Lung (tissue), 12 donors: ENCODE data around the gene KRTAP10-1. TPM values are rescaled to one million over a fixed set of nuclear protein-coding genes. Genes with fewer than 3 reads are reported as not detected.

Source experiments
- ATAC-seq: fragments of 200-7000 bp; cut with Tn5 transposase; one replicate; pipeline ENCODE4 v1.9.1; 2020; ENCODE audit warnings: moderate number of reproducible peaks; ENCODE audit not compliant: insufficient read depth, low FRiP score
- DNase-seq, 3 donors: peaks; one replicate each; pipeline ENCODE4 v3.0.0-alpha.2; 2013 to 2017
- H3K27ac ChIP-seq, 2 donors: one replicate each; pipeline ENCODE4 v1.5.1; 2013; ENCODE audit warnings: mild to moderate bottlenecking in 2 of 2, moderate library complexity in 2 of 2, control low read depth in 1 of 2, inconsistent platforms in 1 of 2, low read depth in 1 of 2, low read length in 1 of 2
- H3K27me3 ChIP-seq, 3 donors: one replicate each; pipeline ENCODE4 v1.5.1; 2013; ENCODE audit warnings: low read length in 2 of 3; ENCODE audit not compliant: control insufficient read depth in 3 of 3, insufficient read depth in 3 of 3
- H3K36me3 ChIP-seq, 4 donors: one replicate each; pipeline ENCODE4 v1.5.1; 2013; ENCODE audit warnings: low read length in 4 of 4, mild to moderate bottlenecking in 1 of 4, moderate library complexity in 1 of 4; ENCODE audit not compliant: control insufficient read depth in 4 of 4, insufficient read depth in 4 of 4
- H3K4me1 ChIP-seq, 5 donors: one replicate each; pipeline ENCODE4 v1.5.1; 2013; ENCODE audit warnings: low read length in 5 of 5, mild to moderate bottlenecking in 2 of 5, moderate library complexity in 1 of 5; ENCODE audit not compliant: control insufficient read depth in 5 of 5, insufficient read depth in 5 of 5
- H3K4me3 ChIP-seq: one replicate; pipeline ENCODE4 v1.5.1; 2013; ENCODE audit warnings: mild to moderate bottlenecking, control low read depth, moderate library complexity
- H3K9ac ChIP-seq, 2 donors: one replicate each; pipeline ENCODE4 v1.5.1; 2013; ENCODE audit warnings: low read length in 2 of 2, control low read depth in 1 of 2; ENCODE audit not compliant: insufficient read depth in 1 of 2
- H3K9me3 ChIP-seq, 4 donors: one replicate each; pipeline ENCODE4 v1.5.1; 2013; ENCODE audit warnings: low read length in 3 of 4, mild to moderate bottlenecking in 1 of 4, moderate library complexity in 1 of 4; ENCODE audit not compliant: control insufficient read depth in 4 of 4, insufficient read depth in 3 of 4
- WGBS, 2 donors: extraction: QIAGEN DNeasy Blood & Tissue Kit; methylation state at CpG; one replicate each; pipeline ENCODE4 v1.1.7; 2013; 5-methylcytosine and 5-hydroxymethylcytosine counted together
- polyA plus RNA-seq, 2 donors: library from polyadenylated mRNA; stranded (reverse); fragments of 200-250 nt; gene quantifications; one replicate each; pipeline ENCODE4 v1.2.1, GENCODE V29; 2013
- total RNA-seq, 2 donors: library from RNA; depleted of rRNA in 1 of 2; stranded (reverse); fragments of >200 nt in 1 of 2; gene quantifications; one replicate each; pipeline ENCODE4 v1.2.1, GENCODE V29; 2014 to 2021
- TF ChIP-seq, protein P1 (sequence below): IDR thresholded peaks from 2 replicates; pipeline ENCODE4 v1.5.1; 2012; ENCODE audit warnings: mild to moderate bottlenecking; ENCODE audit errors: control extremely low read depth, extremely low read depth
- donor health status: control.
- donor health status: control.
- donor health status: Bipolar disorder and iron deficiency.
- donor health status: healthy.
- donor health status: DM: yes; HTN: yes; CAD: no.

KRTAP10-1 gene
- total and polyA plus RNA-seq, 4 donors = not detected

DNA sequence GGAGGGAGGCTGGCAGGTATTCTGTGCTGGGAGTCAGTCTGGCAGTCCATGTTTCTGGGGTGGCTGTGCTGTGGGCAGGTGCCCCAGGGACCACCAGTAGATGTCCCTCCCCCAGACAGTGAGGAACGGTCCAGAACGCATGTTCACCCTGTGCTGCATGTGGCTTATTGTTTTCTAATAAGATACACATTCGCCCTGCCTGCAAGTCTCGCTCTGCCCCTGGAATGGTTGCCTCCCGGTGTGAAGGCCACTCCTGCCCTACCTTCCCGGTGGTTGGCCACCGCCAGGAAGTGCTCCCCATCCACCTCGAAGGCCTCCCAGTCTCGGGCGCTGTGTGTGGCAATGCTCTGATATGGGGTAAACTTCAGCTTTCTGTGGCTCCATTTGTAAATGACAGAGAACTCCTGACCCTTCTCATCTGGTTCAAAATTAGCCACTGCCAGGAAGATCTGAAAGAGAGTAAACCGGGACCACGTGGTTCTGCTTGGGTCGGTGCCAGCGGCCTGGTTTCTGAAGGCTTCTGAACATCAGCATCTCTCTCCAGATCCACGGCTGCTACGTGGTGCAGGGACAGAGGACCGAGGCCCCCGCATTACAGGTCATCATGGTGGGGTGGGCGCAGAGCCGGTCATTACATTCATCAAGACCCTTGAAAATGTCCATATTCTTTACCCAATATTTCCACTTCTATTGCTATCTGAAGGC is 14.5 kb downstream of the KRTAP10-1 start:
- TF ChIP-seq, protein P1, sequence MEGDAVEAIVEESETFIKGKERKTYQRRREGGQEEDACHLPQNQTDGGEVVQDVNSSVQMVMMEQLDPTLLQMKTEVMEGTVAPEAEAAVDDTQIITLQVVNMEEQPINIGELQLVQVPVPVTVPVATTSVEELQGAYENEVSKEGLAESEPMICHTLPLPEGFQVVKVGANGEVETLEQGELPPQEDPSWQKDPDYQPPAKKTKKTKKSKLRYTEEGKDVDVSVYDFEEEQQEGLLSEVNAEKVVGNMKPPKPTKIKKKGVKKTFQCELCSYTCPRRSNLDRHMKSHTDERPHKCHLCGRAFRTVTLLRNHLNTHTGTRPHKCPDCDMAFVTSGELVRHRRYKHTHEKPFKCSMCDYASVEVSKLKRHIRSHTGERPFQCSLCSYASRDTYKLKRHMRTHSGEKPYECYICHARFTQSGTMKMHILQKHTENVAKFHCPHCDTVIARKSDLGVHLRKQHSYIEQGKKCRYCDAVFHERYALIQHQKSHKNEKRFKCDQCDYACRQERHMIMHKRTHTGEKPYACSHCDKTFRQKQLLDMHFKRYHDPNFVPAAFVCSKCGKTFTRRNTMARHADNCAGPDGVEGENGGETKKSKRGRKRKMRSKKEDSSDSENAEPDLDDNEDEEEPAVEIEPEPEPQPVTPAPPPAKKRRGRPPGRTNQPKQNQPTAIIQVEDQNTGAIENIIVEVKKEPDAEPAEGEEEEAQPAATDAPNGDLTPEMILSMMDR = no peak
- ATAC-seq (no peak), DNase-seq (no peak)
- Histone ChIP-seq H3K36me3 (no peaks in the 10 kb centered on the region), H3K9ac (no peak overlapping the region), H3K27ac (no peak overlapping the region), H3K9me3 (no peaks in the 10 kb centered on the region), H3K27me3 (no peaks in the 10 kb centered on the region), H3K4me1 (no peaks in the 10 kb centered on the region), H3K4me3 (no peak overlapping the region)
- 87 to 91% methylated on average over 20 of the region's 20 CpGs for WGBS, 2 donors

DNA sequence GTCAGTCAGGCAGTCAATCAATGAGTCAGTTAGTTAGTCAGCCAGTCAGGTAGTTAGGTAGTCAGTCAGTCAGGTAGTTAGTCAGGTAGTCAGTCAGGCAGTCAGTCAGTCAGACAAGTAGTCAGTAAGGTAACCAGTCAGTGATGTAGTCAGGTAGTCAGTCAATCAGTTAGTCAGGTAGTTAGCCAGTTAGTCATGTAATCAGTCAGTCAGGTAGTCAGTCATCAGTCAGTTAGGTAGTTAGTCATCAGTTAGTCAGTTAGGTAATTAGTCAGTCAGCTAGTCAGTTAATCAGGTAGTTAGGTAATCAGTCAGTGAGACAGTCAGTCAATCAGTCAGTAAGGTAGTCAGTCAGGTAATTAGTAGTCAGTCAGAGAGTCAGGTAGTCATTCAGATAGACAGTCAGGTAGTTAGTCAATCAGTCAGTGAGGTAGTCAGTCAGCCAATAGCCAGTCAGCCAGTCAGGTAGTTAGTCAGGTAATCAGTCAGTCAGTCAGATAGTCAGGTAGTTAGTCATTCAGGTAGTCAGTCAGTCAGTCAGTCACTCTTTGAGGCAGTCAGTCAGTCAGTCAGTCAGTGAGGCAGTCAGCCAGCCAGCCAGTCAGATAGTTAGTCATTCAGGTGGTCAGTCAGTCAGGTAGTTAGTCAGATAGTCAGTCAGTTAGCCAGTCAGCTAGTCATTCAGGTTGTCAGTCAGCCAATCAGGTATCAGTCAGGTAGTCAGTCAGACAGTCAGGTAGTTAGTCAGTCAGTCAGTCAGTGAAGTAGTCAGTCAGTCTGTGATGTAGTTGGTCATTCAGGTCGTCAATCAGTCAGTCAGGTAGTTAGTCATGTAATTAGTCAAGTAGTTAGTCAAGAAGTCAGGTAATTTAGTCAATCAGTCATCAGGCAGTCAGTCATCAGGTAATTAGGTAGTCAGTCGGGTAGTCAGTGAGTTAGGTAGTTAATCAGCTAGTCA is 15.3 kb downstream of the KRTAP10-1 start:
- no peaks in the 10 kb centered on the region for H3K4me1 ChIP-seq
- no peak overlapping the region for H3K27ac ChIP-seq
- no peak overlapping the region for H3K4me3 ChIP-seq
- no peaks in the 10 kb centered on the region for H3K36me3 ChIP-seq
- H3K9me3 ChIP-seq = no peaks in the 10 kb centered on the region
- TF ChIP-seq, protein P1 = no peak
- no peak overlapping the region for H3K9ac ChIP-seq
- no peak for ATAC-seq
- H3K27me3 ChIP-seq = no peaks in the 10 kb centered on the region
- DNase-seq = no peak
- 81 to 86% methylated on average over 2 of the region's 2 CpGs for WGBS, 2 donors

DNA sequence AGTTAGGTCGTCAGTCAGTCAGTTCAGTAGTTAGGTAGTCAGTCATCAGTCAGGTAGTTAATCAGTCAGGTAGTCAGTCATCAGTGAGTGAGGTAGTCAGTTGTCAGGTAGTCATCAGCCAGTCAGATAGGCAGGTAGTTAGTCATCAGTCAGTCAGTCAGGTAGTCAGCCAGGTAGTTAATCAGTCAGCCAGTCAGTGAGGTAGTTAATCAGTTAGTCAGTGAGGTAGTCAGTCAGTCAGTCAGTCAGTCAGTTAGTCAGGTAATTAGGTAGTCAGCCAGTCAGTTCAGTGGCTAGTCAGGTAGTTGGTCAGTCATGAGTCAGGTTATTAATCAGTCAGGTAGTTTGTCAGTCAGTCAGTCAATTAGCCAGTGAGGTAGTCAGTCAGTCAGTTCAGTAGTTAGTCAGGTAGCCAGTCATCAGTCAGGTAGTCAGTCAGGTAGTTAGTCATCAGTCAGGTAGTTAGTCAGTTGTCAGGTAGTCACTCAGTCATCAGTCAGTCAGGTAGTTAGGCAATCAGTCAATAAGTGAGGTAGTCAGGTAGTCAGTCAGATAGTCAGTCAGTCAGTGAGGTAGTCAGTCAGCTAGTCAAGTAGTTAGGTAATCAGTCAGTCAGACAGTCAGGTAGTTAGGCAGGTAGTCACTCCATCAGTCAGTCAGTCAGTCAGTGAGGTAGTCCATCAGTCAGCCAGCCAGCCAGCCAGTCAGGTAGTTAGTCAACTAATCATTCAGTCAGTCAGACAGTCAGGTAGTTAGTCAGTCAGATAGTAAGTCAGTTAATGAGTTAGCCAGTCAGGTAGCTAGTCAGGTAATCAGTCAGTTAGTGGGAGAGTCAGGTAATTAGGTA is 16.2 kb downstream of the KRTAP10-1 start:
- 74 to 86% methylated on average over 1 of the region's 1 CpG for WGBS, 2 donors
- no peaks in the 10 kb centered on the region for H3K4me1 ChIP-seq
- no peaks in the 10 kb centered on the region for H3K9me3 ChIP-seq
- DNase-seq = no peak
- no peak overlapping the region for H3K27ac ChIP-seq
- no peak for ATAC-seq
- no peak overlapping the region for H3K9ac ChIP-seq
- no peaks in the 10 kb centered on the region for H3K27me3 ChIP-seq
- TF ChIP-seq, protein P1 = no peak
- no peak overlapping the region for H3K4me3 ChIP-seq
- H3K36me3 ChIP-seq = no peaks in the 10 kb centered on the region
